GM23338 (cell line): ENCODE results near the gene NTN4. TPM values are rescaled to one million over a fixed set of nuclear protein-coding genes. Genes with fewer than 3 reads are reported as not detected.

ENCODE experiments used
- ATAC-seq: fragments of 200-7000 bp; cut with Tn5 transposase; 3 replicates; pipeline ENCODE4 v1.9.1; 2020
- DNase-seq: peaks from one replicate; pipeline ENCODE4 v3.0.0-alpha.2; 2015; ENCODE audit warnings: low spot score
- H2AFZ ChIP-seq: fragments of 200-600 bp; sonication (generic); 2 replicates; pipeline ENCODE4 v1.8.0; 2016; ENCODE audit warnings: antibody characterized with exemption, mild to moderate bottlenecking, moderate library complexity
- H3F3A ChIP-seq: fragments of 200-600 bp; sonication (generic); replicated peaks from 2 replicates; pipeline ENCODE4 v1.8.0; 2017; ENCODE audit warnings: antibody characterized with exemption, mixed run types, low read depth
- H3K27ac ChIP-seq: fragments of 200-600 bp; sonication (generic); 2 replicates; pipeline ENCODE4 v1.6.1; 2016; ENCODE audit warnings: low read depth
- H3K27me3 ChIP-seq: fragments of 200-600 bp; sonication (generic); 2 replicates; pipeline ENCODE4 v1.8.0; 2016; ENCODE audit warnings: mild to moderate bottlenecking, mixed run types, moderate library complexity; ENCODE audit not compliant: insufficient read depth
- H3K36me3 ChIP-seq: fragments of 200-600 bp; sonication (generic); 2 replicates; pipeline ENCODE4 v1.8.0; 2016; ENCODE audit warnings: mild to moderate bottlenecking; ENCODE audit not compliant: insufficient read depth
- H3K4me1 ChIP-seq: fragments of 200-600 bp; sonication (generic); 2 replicates; pipeline ENCODE4 v1.8.0; 2016; ENCODE audit warnings: mild to moderate bottlenecking, moderate library complexity; ENCODE audit not compliant: insufficient read depth
- H3K4me2 ChIP-seq: fragments of 200-600 bp; sonication (generic); 2 replicates; pipeline ENCODE4 v1.7.1; 2017; ENCODE audit warnings: mixed run types
- H3K4me3 ChIP-seq: fragments of 200-600 bp; sonication (generic); 2 replicates; pipeline ENCODE4 v1.6.1; 2016; ENCODE audit warnings: mixed run types
- H3K79me2 ChIP-seq: fragments of 200-600 bp; sonication (generic); replicated peaks from 2 replicates; pipeline ENCODE4 v1.8.0; 2017; ENCODE audit warnings: mild to moderate bottlenecking; ENCODE audit not compliant: insufficient read depth
- H3K9me2 ChIP-seq: fragments of 200-600 bp; sonication (generic); 2 replicates; pipeline ENCODE4 v1.8.0; 2017; ENCODE audit not compliant: insufficient read depth
- H4K20me1 ChIP-seq: fragments of 200-600 bp; sonication (generic); replicated peaks from 2 replicates; pipeline ENCODE4 v1.8.0; 2017; ENCODE audit warnings: mild to moderate bottlenecking; ENCODE audit not compliant: insufficient read depth
- H3K27ac Mint-ChIP-seq: 2 replicates; pipeline ENCODE4 v1.8.0; 2020; ENCODE audit warnings: inconsistent platforms, mild to moderate bottlenecking, moderate library complexity, mixed read lengths
- H3K27me3 Mint-ChIP-seq: 3 replicates; pipeline ENCODE4 v1.8.0; 2022; ENCODE audit warnings: low read depth, mild to moderate bottlenecking, moderate library complexity, mixed read lengths, inconsistent platforms; ENCODE audit not compliant: insufficient read depth, poor library complexity
- H3K36me3 Mint-ChIP-seq: 3 replicates; pipeline ENCODE4 v1.8.0; 2021; ENCODE audit warnings: low read depth, mild to moderate bottlenecking, inconsistent platforms, moderate library complexity, mixed read lengths
- H3K4me1 Mint-ChIP-seq: 3 replicates; pipeline ENCODE4 v1.8.0; 2020; ENCODE audit warnings: mild to moderate bottlenecking, inconsistent platforms, mixed read lengths
- H3K4me3 Mint-ChIP-seq: 3 replicates; pipeline ENCODE4 v1.8.0; 2021; ENCODE audit warnings: moderate library complexity, mild to moderate bottlenecking, inconsistent platforms, mixed read lengths
- H3K9me3 Mint-ChIP-seq: 3 replicates; pipeline ENCODE4 v1.8.0; 2020; ENCODE audit warnings: moderate library complexity, mild to moderate bottlenecking, inconsistent platforms, mixed read lengths
- CREB1 ChIP-seq: fragments of 250-450 bp; sonication (Bioruptor Pico); IDR thresholded peaks from 2 replicates; pipeline ENCODE4 v1.5.0; 2020; ENCODE audit warnings: low read depth, mild to moderate bottlenecking, moderate library complexity
- POLR2AphosphoS5 ChIP-seq: IDR thresholded peaks from 2 replicates; pipeline ENCODE4 v1.6.1; 2016; ENCODE audit warnings: antibody characterized with exemption, low read depth
- ZNF331 ChIP-seq: fragments of 250-450 bp; sonication (Bioruptor Pico); IDR thresholded peaks from 2 replicates; pipeline ENCODE4 v1.5.0; 2020; ENCODE audit warnings: low read depth, mild to moderate bottlenecking, moderate library complexity
- ZNF462 ChIP-seq: fragments of 250-450 bp; sonication (Bioruptor Pico); IDR thresholded peaks from 2 replicates; pipeline ENCODE4 v1.5.0; 2020; ENCODE audit warnings: mild to moderate bottlenecking, moderate library complexity
- polyA plus RNA-seq: library from polyadenylated mRNA; unstranded; fragments of >200 nt; fragmentation: Nextera tagmentation; extraction: Ambion mirVana; gene quantifications from 2 replicates; pipeline ENCODE4 v1.2.1, GENCODE V29; 2016
- total RNA-seq: library from RNA; depleted of rRNA; stranded (reverse); fragments of >200 nt; shearing (Covaris generic); gene quantifications from 2 replicates; pipeline ENCODE4 v1.2.3, GENCODE V29; 2014
- TF ChIP-seq, protein P1 (sequence below): IDR thresholded peaks from 2 replicates; pipeline ENCODE4 v1.6.1; 2016; ENCODE audit warnings: antibody characterized with exemption
- TF ChIP-seq, protein P2 (sequence below): IDR thresholded peaks from one replicate; pipeline ENCODE4 v1.6.1; 2018; ENCODE audit warnings: antibody characterized with exemption; ENCODE audit not compliant: unreplicated experiment

Gene NTN4
- total and polyA plus RNA-seq, 2 experiments from 2014 or later: 1.5 to 3.8 TPM

GRCh38 chr12:95683418-95683817, 107.1 kb downstream of the NTN4 start (continued):
- TF ChIP-seq ZNF462 (CRISPR knock-in tag): no peak
- TF ChIP-seq ZNF331 (CRISPR knock-in tag): no peak

DNA sequence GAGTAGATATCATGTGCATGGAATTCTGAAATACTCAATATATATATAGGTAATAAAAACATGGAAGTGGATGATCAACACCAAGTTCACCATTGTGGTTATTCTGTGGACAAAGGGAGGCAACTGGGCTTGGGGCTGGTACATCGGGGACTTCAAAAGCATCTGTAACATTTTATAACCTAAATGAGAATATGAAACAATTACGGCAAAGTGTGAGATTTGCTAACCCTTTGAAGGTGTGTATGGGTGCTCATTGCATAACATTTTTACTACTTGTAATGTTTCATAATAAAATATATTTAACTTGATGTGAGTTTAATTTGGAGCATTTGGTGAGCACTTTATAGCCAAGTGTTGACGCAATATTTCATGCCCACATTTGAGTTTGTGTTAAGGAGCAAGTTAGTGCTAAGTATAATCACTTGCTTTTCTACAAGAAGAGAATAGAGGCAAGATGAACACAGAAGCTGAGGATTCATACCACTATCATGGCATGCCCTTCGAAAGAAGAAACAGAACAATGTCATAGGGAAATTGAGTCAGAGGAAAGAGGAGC, 109.3 kb downstream of the NTN4 start:
- H3K27ac Mint-ChIP-seq: no peak overlapping the region
- Histone ChIP-seq H3K27me3 (no peaks in the 10 kb centered on the region), H2AFZ (no peak overlapping the region), H3K36me3 (no peaks in the 10 kb centered on the region), H3K9me2 (no peaks in the 10 kb centered on the region), H3K79me2 (no peaks in the 10 kb centered on the region), H3F3A (no peaks in the 10 kb centered on the region), H3K4me1 (no peaks in the 10 kb centered on the region), H3K4me3 (no peak overlapping the region), H3K4me2 (no peak overlapping the region), H4K20me1 (no peaks in the 10 kb centered on the region), H3K27ac (no peak overlapping the region)
- H3K36me3 Mint-ChIP-seq: peaks cover 17% of the 10 kb centered on the region; the same call in 2 of the 3 replicates
- H3K9me3 Mint-ChIP-seq: peaks cover 9% of the 10 kb centered on the region; the same call in 2 of the 3 replicates
- ATAC-seq (no peak), DNase-seq (no peak)
- TF ChIP-seq POLR2AphosphoS5 (no peak), CREB1 (CRISPR knock-in tag) (no peak), ZNF331 (CRISPR knock-in tag) (no peak)
- no peak overlapping the region for H3K4me3 Mint-ChIP-seq
- H3K4me1 Mint-ChIP-seq: no peaks in the 10 kb centered on the region
- no peaks in the 10 kb centered on the region for H3K27me3 Mint-ChIP-seq

GRCh38 chr12:95678684-95679083, 111.9 kb downstream of the NTN4 start:
- no peak overlapping the region for H3K27ac Mint-ChIP-seq
- TF ChIP-seq POLR2AphosphoS5: no peak
- TF ChIP-seq, protein P1, sequence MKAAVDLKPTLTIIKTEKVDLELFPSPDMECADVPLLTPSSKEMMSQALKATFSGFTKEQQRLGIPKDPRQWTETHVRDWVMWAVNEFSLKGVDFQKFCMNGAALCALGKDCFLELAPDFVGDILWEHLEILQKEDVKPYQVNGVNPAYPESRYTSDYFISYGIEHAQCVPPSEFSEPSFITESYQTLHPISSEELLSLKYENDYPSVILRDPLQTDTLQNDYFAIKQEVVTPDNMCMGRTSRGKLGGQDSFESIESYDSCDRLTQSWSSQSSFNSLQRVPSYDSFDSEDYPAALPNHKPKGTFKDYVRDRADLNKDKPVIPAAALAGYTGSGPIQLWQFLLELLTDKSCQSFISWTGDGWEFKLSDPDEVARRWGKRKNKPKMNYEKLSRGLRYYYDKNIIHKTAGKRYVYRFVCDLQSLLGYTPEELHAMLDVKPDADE: no peak
- TF ChIP-seq, protein P2, sequence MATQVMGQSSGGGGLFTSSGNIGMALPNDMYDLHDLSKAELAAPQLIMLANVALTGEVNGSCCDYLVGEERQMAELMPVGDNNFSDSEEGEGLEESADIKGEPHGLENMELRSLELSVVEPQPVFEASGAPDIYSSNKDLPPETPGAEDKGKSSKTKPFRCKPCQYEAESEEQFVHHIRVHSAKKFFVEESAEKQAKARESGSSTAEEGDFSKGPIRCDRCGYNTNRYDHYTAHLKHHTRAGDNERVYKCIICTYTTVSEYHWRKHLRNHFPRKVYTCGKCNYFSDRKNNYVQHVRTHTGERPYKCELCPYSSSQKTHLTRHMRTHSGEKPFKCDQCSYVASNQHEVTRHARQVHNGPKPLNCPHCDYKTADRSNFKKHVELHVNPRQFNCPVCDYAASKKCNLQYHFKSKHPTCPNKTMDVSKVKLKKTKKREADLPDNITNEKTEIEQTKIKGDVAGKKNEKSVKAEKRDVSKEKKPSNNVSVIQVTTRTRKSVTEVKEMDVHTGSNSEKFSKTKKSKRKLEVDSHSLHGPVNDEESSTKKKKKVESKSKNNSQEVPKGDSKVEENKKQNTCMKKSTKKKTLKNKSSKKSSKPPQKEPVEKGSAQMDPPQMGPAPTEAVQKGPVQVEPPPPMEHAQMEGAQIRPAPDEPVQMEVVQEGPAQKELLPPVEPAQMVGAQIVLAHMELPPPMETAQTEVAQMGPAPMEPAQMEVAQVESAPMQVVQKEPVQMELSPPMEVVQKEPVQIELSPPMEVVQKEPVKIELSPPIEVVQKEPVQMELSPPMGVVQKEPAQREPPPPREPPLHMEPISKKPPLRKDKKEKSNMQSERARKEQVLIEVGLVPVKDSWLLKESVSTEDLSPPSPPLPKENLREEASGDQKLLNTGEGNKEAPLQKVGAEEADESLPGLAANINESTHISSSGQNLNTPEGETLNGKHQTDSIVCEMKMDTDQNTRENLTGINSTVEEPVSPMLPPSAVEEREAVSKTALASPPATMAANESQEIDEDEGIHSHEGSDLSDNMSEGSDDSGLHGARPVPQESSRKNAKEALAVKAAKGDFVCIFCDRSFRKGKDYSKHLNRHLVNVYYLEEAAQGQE: no peak

More at GRCh38 chr12:95678684-95679083, 111.9 kb downstream of the NTN4 start:
- Histone ChIP-seq H3K27ac (no peak overlapping the region), H4K20me1 (no peaks in the 10 kb centered on the region), H3K4me1 (no peaks in the 10 kb centered on the region), H3F3A (no peaks in the 10 kb centered on the region), H2AFZ (no peak overlapping the region), H3K27me3 (no peaks in the 10 kb centered on the region), H3K9me2 (no peaks in the 10 kb centered on the region), H3K36me3 (no peaks in the 10 kb centered on the region), H3K4me2 (no peak overlapping the region), H3K4me3 (no peak overlapping the region), H3K79me2 (no peaks in the 10 kb centered on the region)
- H3K36me3 Mint-ChIP-seq: peaks cover 17% of the 10 kb centered on the region; the same call in 2 of the 3 replicates
- ATAC-seq (no peak), DNase-seq (no peak)
- no peaks in the 10 kb centered on the region for H3K4me1 Mint-ChIP-seq
- peaks cover 9% of the 10 kb centered on the region; the same call in 1 of the 3 replicates for H3K9me3 Mint-ChIP-seq
- no peaks in the 10 kb centered on the region for H3K27me3 Mint-ChIP-seq
- H3K4me3 Mint-ChIP-seq: no peak overlapping the region
